Stimulated activated naive B cell treated with anti-CD40 and anti-IgM and Interleukin-4, amounts not matched to agents 10 μg/mL and 1 μg/mL and 100 μg/mL, for 72 hours (primary cell): ENCODE results near the gene GKN1.
A peak's percentile ranks its signal among the peaks of the same experiment; 100 is the strongest.

Source experiments
- ATAC-seq, 2 donors: fragments of 150-1000 bp; cut with Tn5 transposase; replicated peaks; 2 replicates each; pipeline ENCODE4 v1.10.0; 2021; ENCODE audit warnings: moderate library complexity in 1 of 2
- DNase-seq: peaks from one replicate; pipeline ENCODE4 v3.0.0; 2021
- H3K27ac Mint-ChIP-seq: one replicate; pipeline ENCODE4 v1.8.0; 2022; ENCODE audit warnings: mild to moderate bottlenecking, mixed read lengths
- H3K27me3 Mint-ChIP-seq, 2 donors: one replicate each; pipeline ENCODE4 v1.8.0; 2022; ENCODE audit warnings: mixed read lengths in 2 of 2
- H3K36me3 Mint-ChIP-seq, 2 donors: one replicate each; pipeline ENCODE4 v1.8.0; 2022; ENCODE audit warnings: mixed read lengths in 2 of 2, mild to moderate bottlenecking in 1 of 2
- H3K4me1 Mint-ChIP-seq, 2 donors: one replicate each; pipeline ENCODE4 v1.8.0; 2022; ENCODE audit warnings: mixed read lengths in 2 of 2, mild to moderate bottlenecking in 1 of 2
- H3K4me3 Mint-ChIP-seq, 2 donors: one replicate each; pipeline ENCODE4 v1.8.0; 2022; ENCODE audit warnings: mild to moderate bottlenecking in 2 of 2, mixed read lengths in 2 of 2, moderate library complexity in 1 of 2
- H3K9me3 Mint-ChIP-seq, 2 donors: one replicate each; pipeline ENCODE4 v1.8.0; 2022; ENCODE audit warnings: mixed read lengths in 2 of 2, mild to moderate bottlenecking in 1 of 2

GKN1 gene

DNA sequence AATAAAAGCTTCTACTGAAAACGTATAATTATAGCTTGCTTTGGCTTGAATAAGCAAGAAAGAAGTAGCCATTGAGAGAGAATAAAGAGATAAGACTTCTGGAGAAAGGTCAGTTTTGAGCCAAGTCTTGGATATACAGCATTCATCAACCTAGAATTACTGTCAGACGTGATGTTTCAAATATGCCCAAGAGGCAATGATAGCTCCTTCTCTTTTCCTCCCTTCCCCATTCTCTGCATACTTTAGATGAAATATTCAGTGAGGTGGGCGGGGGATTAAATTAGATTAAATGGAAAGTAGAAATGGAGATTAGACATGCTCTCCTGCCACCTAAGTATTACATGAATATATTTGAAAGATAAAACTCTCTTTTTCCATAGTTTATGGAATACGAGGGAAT lies 47.3 kb downstream of the GKN1 start:
- no peaks in the 10 kb centered on the region for H3K36me3 Mint-ChIP-seq
- DNase-seq (no peak), ATAC-seq (no peak)
- peaks cover 19 to 27% of the 10 kb centered on the region in 2 donors for H3K27me3 Mint-ChIP-seq
- H3K27ac Mint-ChIP-seq = no peak overlapping the region
- H3K9me3 Mint-ChIP-seq = no peaks in the 10 kb centered on the region
- H3K4me1 Mint-ChIP-seq = no peaks in the 10 kb centered on the region
- no peak overlapping the region for H3K4me3 Mint-ChIP-seq

GRCh38 chr2:69022548-69022947 lies 48.1 kb downstream of the GKN1 start:
- Mint-ChIP-seq H3K36me3 (no peaks in the 10 kb centered on the region), H3K9me3 (no peaks in the 10 kb centered on the region), H3K27me3 (peaks cover 20 to 22% of the 10 kb centered on the region in 2 donors), H3K4me1 (no peaks in the 10 kb centered on the region), H3K4me3 (no peak overlapping the region), H3K27ac (no peak overlapping the region)
- no peak for ATAC-seq
- no peak for DNase-seq

DNA sequence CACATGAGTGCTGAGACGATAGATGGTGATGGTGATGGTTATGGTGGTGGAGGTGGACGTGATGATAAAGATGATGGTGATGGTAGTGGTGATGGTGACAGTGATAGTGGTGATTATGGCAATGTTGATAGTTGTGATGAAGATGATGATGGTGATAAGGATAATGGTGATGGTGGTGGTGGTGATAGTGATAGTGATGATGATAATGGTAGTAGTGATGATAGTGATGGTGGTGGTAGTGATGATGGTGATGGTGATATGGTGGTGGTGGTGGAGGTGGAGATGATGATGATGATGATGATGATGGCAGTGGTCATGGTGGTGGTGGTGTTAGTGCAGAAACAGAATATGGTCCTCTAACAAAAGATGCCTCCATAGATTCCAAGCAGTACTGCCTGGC lies 48.8 kb downstream of the GKN1 start:
- no peak for DNase-seq
- H3K9me3 Mint-ChIP-seq = no peaks in the 10 kb centered on the region
- H3K27me3 Mint-ChIP-seq = peaks cover 13 to 19% of the 10 kb centered on the region in 2 donors

DNA sequence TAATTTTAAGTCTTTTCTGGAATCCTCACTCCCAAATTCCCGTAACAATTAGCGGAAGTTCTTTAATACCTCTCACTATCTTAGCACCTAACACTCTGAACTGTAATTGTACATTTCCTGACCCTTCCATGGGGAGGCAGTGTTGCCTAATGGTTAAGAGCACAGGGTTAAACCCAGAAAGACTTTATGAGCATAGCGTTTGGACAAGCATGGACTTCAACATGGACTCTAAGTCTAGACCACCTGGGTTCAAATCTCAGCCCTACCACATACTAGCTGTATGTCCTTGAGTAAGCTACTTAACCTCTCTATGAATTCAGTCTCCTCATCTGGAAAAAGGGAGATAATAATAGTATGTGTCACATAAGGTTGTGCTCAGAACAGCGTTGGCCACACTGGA lies 51.6 kb downstream of the GKN1 start:
- Mint-ChIP-seq H3K4me3 (no peak overlapping the region), H3K9me3 (no peaks in the 10 kb centered on the region), H3K4me1 (no peaks in the 10 kb centered on the region), H3K27ac (no peak overlapping the region), H3K36me3 (no peaks in the 10 kb centered on the region), H3K27me3 (peaks cover 0 to 14% of the 10 kb centered on the region in 2 donors)
- ATAC-seq (peak; percentile 69 to 79), DNase-seq (peak; percentile 15)

More for the DNA sequence above, 48.8 kb downstream of the GKN1 start:
- no peaks in the 10 kb centered on the region for H3K4me1 Mint-ChIP-seq
- no peak overlapping the region for H3K27ac Mint-ChIP-seq
- ATAC-seq = no peak
- no peak overlapping the region for H3K4me3 Mint-ChIP-seq
- no peaks in the 10 kb centered on the region for H3K36me3 Mint-ChIP-seq

- Mint-ChIP-seq H3K27me3 (peaks cover 0 to 14% of the 10 kb centered on the region in 2 donors), H3K36me3 (no peaks in the 10 kb centered on the region), H3K9me3 (no peaks in the 10 kb centered on the region), H3K4me1 (no peaks in the 10 kb centered on the region), H3K27ac (no peak overlapping the region), H3K4me3 (no peak overlapping the region)
- DNase-seq (no peak), ATAC-seq (no peak)
Observed at GRCh38 chr2:69026691-69027459, 52.4 kb downstream of the GKN1 start.
